GM21360 (cell line): ENCODE data around the gene APOF.
"Not testable (repeated sequence)": the region's sequence is repeated elsewhere in the genome, so short reads cannot be mapped to it uniquely, and the experiment has no call there.

Source experiments
- ATAC-seq: cut with Tn5 transposase; IDR thresholded peaks from one replicate; pipeline ENCODE4 v1.9.1; 2021; ENCODE audit warnings: mild to moderate bottlenecking, moderate library complexity; ENCODE audit not compliant: unreplicated experiment

The APOF gene

GRCh38 chr12:56374726-56375597 lies 12.3 kb upstream of the APOF start:
- peak; percentile 32 for ATAC-seq

- ATAC-seq, result no peak
These were observed 10.9 kb upstream of the APOF start for GRCh38 chr12:56373515-56373914.

GRCh38 chr12:56366948-56367347 lies 4.3 kb upstream of the APOF start:
- no peak for ATAC-seq

GRCh38 chr12:56361487-56362129 lies 1.0 kb downstream of the APOF start:
- no peak for ATAC-seq

GRCh38 chr12:56359851-56360767 lies 2.5 kb downstream of the APOF start, which contains the start of gene STAT2:
STAT2 (minus strand) TSS chr12:56360107; CDS start chr12:56356571, 3,536 bp downstream.
- peak; percentile 95 for ATAC-seq

- no peak for ATAC-seq
These were observed 3.7 kb downstream of the APOF start for GRCh38 chr12:56358836-56359532.

- ATAC-seq, result no peak
These were observed 11.3 kb downstream of the APOF start for GRCh38 chr12:56351325-56351724.

GRCh38 chr12:56350662-56351061 lies 12.0 kb downstream of the APOF start:
- ATAC-seq, result no peak

- no peak for ATAC-seq
These were observed 13.9 kb downstream of the APOF start for GRCh38 chr12:56348776-56349175.

- not testable (repeated sequence) for ATAC-seq
These were observed 15.4 kb downstream of the APOF start for GRCh38 chr12:56347255-56347654.

GRCh38 chr12:56346675-56347074 lies 16.0 kb downstream of the APOF start:
- no peak for ATAC-seq

GRCh38 chr12:56342290-56342689 lies 20.4 kb downstream of the APOF start:
- not testable (repeated sequence) for ATAC-seq

GRCh38 chr12:56341616-56342015 lies 21.0 kb downstream of the APOF start:
- ATAC-seq, result no peak

- no peak for ATAC-seq
These were observed 23.6 kb downstream of the APOF start for GRCh38 chr12:56339158-56339422.

GRCh38 chr12:56338308-56339157 lies 24.1 kb downstream of the APOF start, which contains the start of gene IL23A:
IL23A (plus strand) TSS chr12:56338884; CDS start chr12:56339045, 161 bp downstream.
- ATAC-seq, result no peak

- ATAC-seq, result no peak
These were observed 24.9 kb downstream of the APOF start for GRCh38 chr12:56337753-56338251.

- ATAC-seq, result no peak
These were observed 26.1 kb downstream of the APOF start for GRCh38 chr12:56336361-56337167.

- ATAC-seq, result not testable (repeated sequence)
These were observed 27.1 kb downstream of the APOF start for GRCh38 chr12:56335527-56335926.

GRCh38 chr12:56334490-56334793 lies 28.2 kb downstream of the APOF start:
- no peak for ATAC-seq
